Tibial nerve (tissue), 4 donors: ENCODE results near the gene NPR1. TPM values are rescaled to one million over a fixed set of nuclear protein-coding genes. Genes with fewer than 3 reads are reported as not detected.
A peak's percentile ranks its signal among the peaks of the same experiment; 100 is the strongest.

Source experiments
- DNase-seq, 2 donors: peaks; one replicate each; pipeline ENCODE4 v3.0.0-alpha.2; 2019; ENCODE audit warnings: low spot score in 2 of 2
- H3K27ac ChIP-seq, 4 donors: fragments of 200-600 bp; sonication (generic) in 3 of 4; one replicate each; pipeline ENCODE4 v1.5.1; 2017 to 2019; ENCODE audit warnings: mild to moderate bottlenecking in 1 of 4
- H3K27me3 ChIP-seq, 2 donors: fragments of 200-600 bp; sonication (generic) in 1 of 2; one replicate each; pipeline versions ENCODE4 v1.5.1 to v1.6.0; 2017 to 2019
- H3K36me3 ChIP-seq, 3 donors: fragments of 200-600 bp; sonication (generic); one replicate each; pipeline ENCODE4 v1.5.1; 2018 to 2019
- H3K4me1 ChIP-seq, 4 donors: fragments of 200-600 bp; sonication (generic) in 3 of 4; one replicate each; pipeline ENCODE4 v1.5.1; 2017 to 2019
- H3K4me3 ChIP-seq, 4 donors: fragments of 200-600 bp; sonication (generic) in 3 of 4; one replicate each; pipeline ENCODE4 v1.5.1; 2017 to 2019; ENCODE audit warnings: mild to moderate bottlenecking in 1 of 4, moderate library complexity in 1 of 4
- H3K9me3 ChIP-seq, 4 donors: fragments of 200-600 bp; sonication (generic) in 3 of 4; one replicate each; pipeline ENCODE4 v1.5.1; 2017 to 2019
- EP300 ChIP-seq, 2 donors: sonication (generic); formaldehyde crosslinking; IDR thresholded peaks; one replicate each; pipeline ENCODE4 v1.6.1; 2017; ENCODE audit warnings: antibody characterized with exemption in 2 of 2, mild to moderate bottlenecking in 1 of 2
- POLR2A ChIP-seq, 2 donors: fragments of 450-650 bp; IDR thresholded peaks; one replicate each; pipeline ENCODE4 v1.6.1; 2017; ENCODE audit warnings: antibody characterized with exemption in 2 of 2, mild to moderate bottlenecking in 2 of 2, moderate library complexity in 2 of 2
- WGBS, 2 donors: methylation state at CpG; one replicate each; pipeline ENCODE4 v1.1.5; 2018; 5-methylcytosine and 5-hydroxymethylcytosine counted together
- total RNA-seq, 4 donors: library from RNA; depleted of rRNA; stranded (reverse); fragments of >200 nt; gene quantifications; one replicate each; pipeline ENCODE4 v1.1.0, GENCODE V29; 2016
- TF ChIP-seq, protein P1 (sequence below), 5 experiments: fragments of 200-600 bp in 3 of 5; fragments of 450-650 bp in 2 of 5; sonication (generic) in 3 of 5; IDR thresholded peaks; one replicate each; pipeline ENCODE4 v1.5.1; 2016 to 2019; ENCODE audit warnings: antibody characterized with exemption in 5 of 5, mild to moderate bottlenecking in 3 of 5, moderate library complexity in 2 of 5

The NPR1 gene
- total RNA-seq, 4 donors from 2014 or later: 36.9 to 87.5 (median 58.4) TPM

DNA sequence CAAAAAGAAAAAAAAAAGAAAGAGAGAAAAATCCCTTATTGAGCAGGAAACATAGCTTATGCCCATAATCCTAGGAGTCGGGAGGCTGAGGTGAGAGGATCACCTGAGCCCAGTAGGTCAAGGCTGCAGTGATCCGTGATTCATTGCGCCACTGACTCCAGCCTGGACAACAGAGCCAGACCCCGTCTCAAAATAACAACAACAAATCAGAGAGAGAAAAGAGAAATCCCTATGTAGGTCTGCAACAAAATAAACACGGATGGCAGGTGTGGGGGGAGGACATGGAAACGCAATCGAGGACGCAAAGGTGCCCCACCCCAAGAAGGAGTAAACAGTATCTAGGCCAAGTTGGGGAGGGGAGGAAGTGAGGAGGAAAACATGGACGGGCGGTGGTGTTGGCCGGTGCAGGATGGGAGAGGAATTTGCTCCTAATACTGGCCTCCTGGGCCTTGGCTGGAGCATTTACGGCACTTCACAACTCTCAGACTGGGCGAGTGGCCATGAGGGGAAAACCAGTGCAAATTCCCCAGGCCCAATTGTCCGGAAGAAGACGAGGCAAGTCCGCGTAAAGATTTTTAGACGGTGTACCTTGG is 45.2 kb upstream of the NPR1 start:
- 41% methylated on average over 18 of the region's 18 CpGs for WGBS, 2 donors
- Histone ChIP-seq H3K9me3 (no peaks in the 10 kb centered on the region), H3K4me3 (peak overlapping the region; percentile 29 to 97 (median 88)), H3K27me3 (no peaks in the 10 kb centered on the region), H3K36me3 (peaks cover 0 to 31% (median 10%) of the 10 kb centered on the region in 3 donors), H3K27ac (peak overlapping the region; percentile 98 to 100 (median 99)), H3K4me1 (peaks cover 0 to 65% (median 27%) of the 10 kb centered on the region in 4 donors)
- no peak for DNase-seq
- no peak for TF ChIP-seq EP300 (IDR thresholded peaks at IDR 0.05)
- TF ChIP-seq, protein P1, sequence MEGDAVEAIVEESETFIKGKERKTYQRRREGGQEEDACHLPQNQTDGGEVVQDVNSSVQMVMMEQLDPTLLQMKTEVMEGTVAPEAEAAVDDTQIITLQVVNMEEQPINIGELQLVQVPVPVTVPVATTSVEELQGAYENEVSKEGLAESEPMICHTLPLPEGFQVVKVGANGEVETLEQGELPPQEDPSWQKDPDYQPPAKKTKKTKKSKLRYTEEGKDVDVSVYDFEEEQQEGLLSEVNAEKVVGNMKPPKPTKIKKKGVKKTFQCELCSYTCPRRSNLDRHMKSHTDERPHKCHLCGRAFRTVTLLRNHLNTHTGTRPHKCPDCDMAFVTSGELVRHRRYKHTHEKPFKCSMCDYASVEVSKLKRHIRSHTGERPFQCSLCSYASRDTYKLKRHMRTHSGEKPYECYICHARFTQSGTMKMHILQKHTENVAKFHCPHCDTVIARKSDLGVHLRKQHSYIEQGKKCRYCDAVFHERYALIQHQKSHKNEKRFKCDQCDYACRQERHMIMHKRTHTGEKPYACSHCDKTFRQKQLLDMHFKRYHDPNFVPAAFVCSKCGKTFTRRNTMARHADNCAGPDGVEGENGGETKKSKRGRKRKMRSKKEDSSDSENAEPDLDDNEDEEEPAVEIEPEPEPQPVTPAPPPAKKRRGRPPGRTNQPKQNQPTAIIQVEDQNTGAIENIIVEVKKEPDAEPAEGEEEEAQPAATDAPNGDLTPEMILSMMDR (IDR thresholded peaks at IDR 0.05): no peak
- no peak for TF ChIP-seq POLR2A (IDR thresholded peaks at IDR 0.05)

DNA sequence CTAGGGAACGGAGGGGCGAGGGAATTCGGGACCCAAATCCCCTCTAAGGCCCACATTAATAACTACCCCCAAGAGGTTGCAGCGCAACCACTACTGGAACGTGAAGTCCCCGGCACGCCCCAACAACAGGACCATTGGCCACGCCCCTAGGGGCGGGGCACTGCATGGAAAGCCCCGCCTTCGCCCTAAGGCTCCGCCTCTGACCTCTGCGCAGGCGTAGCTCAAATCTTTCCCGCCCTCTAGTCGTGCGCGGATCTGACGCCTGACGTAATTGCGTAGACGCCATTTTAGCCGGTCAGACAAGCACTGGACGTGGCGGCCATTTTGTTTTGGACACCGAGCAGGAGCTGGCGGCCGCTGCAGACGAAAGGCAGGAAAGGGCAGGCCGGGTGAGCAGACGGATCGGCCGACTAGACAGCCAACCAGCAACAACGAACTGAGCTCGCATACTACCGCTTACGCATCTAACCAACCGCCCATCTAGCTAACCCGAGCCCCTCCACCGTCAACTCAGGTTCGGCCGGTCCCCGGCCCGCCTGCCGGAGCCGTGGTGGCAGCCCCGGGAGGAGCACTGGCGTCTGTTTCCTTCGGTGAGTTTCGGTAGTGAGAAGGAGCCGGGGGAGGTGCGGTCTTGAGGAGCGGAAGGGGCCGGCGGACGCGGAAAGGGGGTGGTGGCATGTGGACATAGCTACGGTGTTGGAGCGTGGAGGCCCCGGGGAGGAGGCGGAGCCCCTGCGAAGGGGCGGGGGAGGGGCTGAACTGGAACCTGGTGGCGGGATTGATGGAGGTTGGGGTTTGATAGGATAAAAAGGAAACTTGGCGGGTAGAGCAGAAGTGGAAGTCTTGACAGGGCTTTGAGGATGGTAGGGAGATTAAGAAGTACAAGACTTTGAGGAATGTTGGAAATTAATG is 44.5 kb upstream of the NPR1 start, which contains the start of gene CHTOP:
Gene CHTOP, plus strand, starts transcription at position 313 of the 912 bp plus-strand sequence. CDS start 2,523 bp downstream, outside the sequence.
- Histone ChIP-seq H3K36me3 (peaks cover 0 to 38% (median 12%) of the 10 kb centered on the region in 3 donors), H3K4me1 (peaks cover 0 to 59% (median 27%) of the 10 kb centered on the region in 4 donors), H3K4me3 (peak within 1 kb of the TSS; percentile 81 to 97 (median 88)), H3K27ac (peak within 1 kb of the TSS; percentile 98 to 100 (median 99)), H3K27me3 (no peaks in the 10 kb centered on the region), H3K9me3 (no peaks in the 10 kb centered on the region)
- WGBS, 2 donors: 1% methylated on average over 40 to 45 of the region's 65 CpGs
- TF ChIP-seq POLR2A (IDR thresholded peaks at IDR 0.05) (peak; percentile 76 to 94), EP300 (IDR thresholded peaks at IDR 0.05) (peak; percentile 95 to 97)
- TF ChIP-seq, protein P1 (IDR thresholded peaks at IDR 0.05): peak in 1 of 5 experiments; percentile 54
- DNase-seq: peak; percentile 98 to 99

DNA sequence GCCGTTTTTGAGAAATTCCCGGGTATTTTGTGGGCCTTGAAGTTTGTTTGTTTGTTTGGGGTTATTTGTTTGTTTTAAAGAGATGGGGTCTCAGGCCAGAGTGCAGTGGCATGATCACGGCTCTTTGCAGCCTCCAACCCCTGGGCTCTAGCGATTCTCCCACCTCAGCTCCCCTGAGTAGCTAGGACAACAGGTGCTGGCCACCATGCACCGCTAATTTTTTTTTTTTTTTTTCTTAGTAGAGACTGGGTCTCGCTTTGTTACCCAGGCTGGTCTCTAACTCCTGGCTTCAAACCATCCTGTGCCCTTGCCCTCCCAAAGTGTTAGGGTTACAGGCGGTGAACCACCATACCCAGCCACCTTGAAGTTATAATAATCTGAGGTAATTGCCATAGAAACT is 42.6 kb upstream of the NPR1 start:
- H3K27me3 ChIP-seq: no peaks in the 10 kb centered on the region
- DNase-seq: no peak
- H3K9me3 ChIP-seq: no peaks in the 10 kb centered on the region
- peaks cover 0 to 54% (median 23%) of the 10 kb centered on the region in 4 donors for H3K4me1 ChIP-seq
- 89 to 90% methylated on average over 7 of the region's 7 CpGs for WGBS, 2 donors
- TF ChIP-seq EP300 (IDR thresholded peaks at IDR 0.05): no peak
- no peak for TF ChIP-seq POLR2A (IDR thresholded peaks at IDR 0.05)
- H3K4me3 ChIP-seq: peak overlapping the region in 1 of 4 donors; percentile 97
- peaks cover 0 to 57% (median 18%) of the 10 kb centered on the region in 3 donors for H3K36me3 ChIP-seq
- peak overlapping the region in 2 of 4 donors; percentile 99 for H3K27ac ChIP-seq

DNA sequence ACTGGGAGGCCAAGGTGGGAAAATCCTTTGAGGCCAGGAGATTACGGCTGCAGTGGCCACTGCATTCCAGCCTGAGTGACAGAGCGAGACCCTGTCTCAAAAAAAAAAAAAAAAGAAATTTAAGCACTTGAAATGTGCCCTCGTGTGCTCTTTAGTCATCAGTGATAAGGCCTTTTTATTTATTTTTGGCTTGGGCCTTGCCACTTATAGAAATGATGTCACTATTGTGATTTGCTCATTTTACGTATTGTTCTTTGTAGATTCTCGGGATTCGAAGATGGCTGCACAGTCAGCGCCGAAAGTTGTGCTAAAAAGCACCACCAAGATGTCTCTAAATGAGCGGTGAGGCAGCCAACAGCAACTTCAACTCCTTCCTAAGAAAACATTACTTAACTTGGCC is 42.2 kb upstream of the NPR1 start:
- 76 to 89% methylated on average over 9 of the region's 9 CpGs for WGBS, 2 donors
- H3K36me3 ChIP-seq: peaks cover 0 to 61% (median 20%) of the 10 kb centered on the region in 3 donors
- no peak overlapping the region for H3K4me3 ChIP-seq
- H3K27me3 ChIP-seq: no peaks in the 10 kb centered on the region
- peaks cover 0 to 57% (median 23%) of the 10 kb centered on the region in 4 donors for H3K4me1 ChIP-seq
- TF ChIP-seq POLR2A (IDR thresholded peaks at IDR 0.05): no peak
- no peaks in the 10 kb centered on the region for H3K9me3 ChIP-seq
- peak overlapping the region in 1 of 4 donors; percentile 18 for H3K27ac ChIP-seq
- no peak for DNase-seq

DNA sequence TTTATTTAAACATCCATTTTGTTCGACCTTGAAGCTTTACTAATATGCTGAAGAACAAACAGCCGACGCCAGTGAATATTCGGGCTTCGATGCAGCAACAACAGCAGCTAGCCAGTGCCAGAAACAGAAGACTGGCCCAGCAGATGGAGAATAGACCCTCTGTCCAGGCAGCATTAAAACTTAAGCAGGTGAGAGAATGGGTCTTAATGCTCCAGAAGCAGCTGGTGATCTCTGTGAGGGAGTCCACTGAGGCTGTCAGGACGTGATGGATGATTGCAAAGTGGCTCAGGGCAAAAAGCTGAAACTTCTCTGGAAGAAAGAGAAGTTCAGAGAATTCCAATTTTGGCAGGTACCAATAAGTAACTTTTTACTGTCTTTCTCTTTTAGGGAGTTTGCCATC is 40.2 kb upstream of the NPR1 start:
- Histone ChIP-seq H3K4me1 (peaks cover 0 to 64% (median 20%) of the 10 kb centered on the region in 4 donors), H3K27me3 (no peaks in the 10 kb centered on the region), H3K36me3 (peaks cover 0 to 81% (median 32%) of the 10 kb centered on the region in 3 donors), H3K9me3 (no peaks in the 10 kb centered on the region), H3K4me3 (no peak overlapping the region), H3K27ac (no peak overlapping the region)
- TF ChIP-seq EP300 (IDR thresholded peaks at IDR 0.05): no peak
- TF ChIP-seq, protein P1 (IDR thresholded peaks at IDR 0.05): no peak
- TF ChIP-seq POLR2A (IDR thresholded peaks at IDR 0.05): no peak
- WGBS, 2 donors: 82 to 88% methylated on average over 6 of the region's 6 CpGs
- DNase-seq: no peak
